Tibial nerve (tissue), 4 donors: Measurements from ENCODE around the gene PRAF2. TPM values are rescaled to one million over a fixed set of nuclear protein-coding genes. Genes with fewer than 3 reads are reported as not detected.

ENCODE experiments used
- DNase-seq, 2 donors: peaks; one replicate each; pipeline ENCODE4 v3.0.0-alpha.2; 2019; ENCODE audit warnings: low spot score in 2 of 2
- H3K27ac ChIP-seq, 4 donors: fragments of 200-600 bp; sonication (generic) in 3 of 4; one replicate each; pipeline ENCODE4 v1.5.1; 2017 to 2019; ENCODE audit warnings: mild to moderate bottlenecking in 1 of 4
- H3K27me3 ChIP-seq, 2 donors: fragments of 200-600 bp; sonication (generic) in 1 of 2; one replicate each; pipeline versions ENCODE4 v1.5.1 to v1.6.0; 2017 to 2019
- H3K36me3 ChIP-seq, 3 donors: fragments of 200-600 bp; sonication (generic); one replicate each; pipeline ENCODE4 v1.5.1; 2018 to 2019
- H3K4me1 ChIP-seq, 4 donors: fragments of 200-600 bp; sonication (generic) in 3 of 4; one replicate each; pipeline ENCODE4 v1.5.1; 2017 to 2019
- H3K4me3 ChIP-seq, 4 donors: fragments of 200-600 bp; sonication (generic) in 3 of 4; one replicate each; pipeline ENCODE4 v1.5.1; 2017 to 2019; ENCODE audit warnings: mild to moderate bottlenecking in 1 of 4, moderate library complexity in 1 of 4
- H3K9me3 ChIP-seq, 4 donors: fragments of 200-600 bp; sonication (generic) in 3 of 4; one replicate each; pipeline ENCODE4 v1.5.1; 2017 to 2019
- EP300 ChIP-seq, 2 donors: sonication (generic); formaldehyde crosslinking; IDR thresholded peaks; one replicate each; pipeline ENCODE4 v1.6.1; 2017; ENCODE audit warnings: antibody characterized with exemption in 2 of 2, mild to moderate bottlenecking in 1 of 2
- POLR2A ChIP-seq, 2 donors: fragments of 450-650 bp; IDR thresholded peaks; one replicate each; pipeline ENCODE4 v1.6.1; 2017; ENCODE audit warnings: antibody characterized with exemption in 2 of 2, mild to moderate bottlenecking in 2 of 2, moderate library complexity in 2 of 2
- WGBS, 2 donors: methylation state at CpG; one replicate each; pipeline ENCODE4 v1.1.5; 2018; 5-methylcytosine and 5-hydroxymethylcytosine counted together
- total RNA-seq, 4 donors: library from RNA; depleted of rRNA; stranded (reverse); fragments of >200 nt; gene quantifications; one replicate each; pipeline ENCODE4 v1.1.0, GENCODE V29; 2016
- TF ChIP-seq, protein P1 (sequence below), 5 experiments: fragments of 200-600 bp in 3 of 5; fragments of 450-650 bp in 2 of 5; sonication (generic) in 3 of 5; IDR thresholded peaks; one replicate each; pipeline ENCODE4 v1.5.1; 2016 to 2019; ENCODE audit warnings: antibody characterized with exemption in 5 of 5, mild to moderate bottlenecking in 3 of 5, moderate library complexity in 2 of 5

Gene PRAF2
- total RNA-seq, 4 donors from 2014 or later: 16.5 to 28.8 (median 19.9) TPM

- H3K36me3 ChIP-seq: peaks cover 0 to 35% (median 0%) of the 10 kb centered on the region in 3 donors
- H3K4me1 ChIP-seq: no peaks in the 10 kb centered on the region
- TF ChIP-seq EP300 (IDR thresholded peaks at IDR 0.05) (no peak), POLR2A (IDR thresholded peaks at IDR 0.05) (no peak)
- TF ChIP-seq, protein P1, sequence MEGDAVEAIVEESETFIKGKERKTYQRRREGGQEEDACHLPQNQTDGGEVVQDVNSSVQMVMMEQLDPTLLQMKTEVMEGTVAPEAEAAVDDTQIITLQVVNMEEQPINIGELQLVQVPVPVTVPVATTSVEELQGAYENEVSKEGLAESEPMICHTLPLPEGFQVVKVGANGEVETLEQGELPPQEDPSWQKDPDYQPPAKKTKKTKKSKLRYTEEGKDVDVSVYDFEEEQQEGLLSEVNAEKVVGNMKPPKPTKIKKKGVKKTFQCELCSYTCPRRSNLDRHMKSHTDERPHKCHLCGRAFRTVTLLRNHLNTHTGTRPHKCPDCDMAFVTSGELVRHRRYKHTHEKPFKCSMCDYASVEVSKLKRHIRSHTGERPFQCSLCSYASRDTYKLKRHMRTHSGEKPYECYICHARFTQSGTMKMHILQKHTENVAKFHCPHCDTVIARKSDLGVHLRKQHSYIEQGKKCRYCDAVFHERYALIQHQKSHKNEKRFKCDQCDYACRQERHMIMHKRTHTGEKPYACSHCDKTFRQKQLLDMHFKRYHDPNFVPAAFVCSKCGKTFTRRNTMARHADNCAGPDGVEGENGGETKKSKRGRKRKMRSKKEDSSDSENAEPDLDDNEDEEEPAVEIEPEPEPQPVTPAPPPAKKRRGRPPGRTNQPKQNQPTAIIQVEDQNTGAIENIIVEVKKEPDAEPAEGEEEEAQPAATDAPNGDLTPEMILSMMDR (IDR thresholded peaks at IDR 0.05): no peak
- no peak overlapping the region for H3K27ac ChIP-seq
- DNase-seq: no peak
- 86 to 87% methylated on average over 8 of the region's 9 CpGs for WGBS, 2 donors
- H3K4me3 ChIP-seq: no peak overlapping the region
- H3K9me3 ChIP-seq: no peaks in the 10 kb centered on the region
- H3K27me3 ChIP-seq: no peaks in the 10 kb centered on the region
Observed at GRCh38 chrX:49066690-49067089, 7.1 kb downstream of the PRAF2 start.

- Histone ChIP-seq H3K27me3 (no peaks in the 10 kb centered on the region), H3K4me1 (no peaks in the 10 kb centered on the region), H3K36me3 (peaks cover 0 to 35% (median 0%) of the 10 kb centered on the region in 3 donors), H3K4me3 (no peak overlapping the region), H3K27ac (no peak overlapping the region), H3K9me3 (no peaks in the 10 kb centered on the region)
- TF ChIP-seq POLR2A (IDR thresholded peaks at IDR 0.05) (no peak), EP300 (IDR thresholded peaks at IDR 0.05) (no peak)
- TF ChIP-seq, protein P1 (IDR thresholded peaks at IDR 0.05): no peak
- no peak for DNase-seq
- 72 to 83% methylated on average over 2 of the region's 2 CpGs for WGBS, 2 donors
Observed at GRCh38 chrX:49066278-49066677, 7.5 kb downstream of the PRAF2 start.

DNA sequence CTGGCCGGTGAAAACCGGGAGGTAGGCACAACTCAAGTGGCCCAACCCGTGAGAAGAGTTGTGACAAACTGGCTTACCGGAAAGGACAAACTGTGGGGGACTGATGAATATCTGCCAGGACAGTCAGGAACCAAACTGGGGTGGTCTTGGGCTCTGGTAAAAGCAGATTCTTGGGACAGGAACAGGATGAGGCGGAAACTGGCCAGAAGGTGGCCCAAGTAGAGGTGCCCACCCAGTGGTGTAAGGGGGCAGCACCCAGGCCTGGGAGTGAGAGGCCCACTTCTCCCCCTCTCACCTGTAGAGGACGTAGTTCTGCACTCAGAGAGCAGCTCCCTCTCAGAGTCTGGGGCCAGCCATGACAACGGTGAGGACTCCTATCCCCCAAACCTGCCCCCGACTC lies 9.1 kb downstream of the PRAF2 start:
- no peak overlapping the region for H3K27ac ChIP-seq
- TF ChIP-seq POLR2A (IDR thresholded peaks at IDR 0.05): no peak
- TF ChIP-seq, protein P1 (IDR thresholded peaks at IDR 0.05): no peak
- no peak for TF ChIP-seq EP300 (IDR thresholded peaks at IDR 0.05)
- H3K4me3 ChIP-seq: no peak overlapping the region
- H3K4me1 ChIP-seq: no peaks in the 10 kb centered on the region
- H3K9me3 ChIP-seq: no peaks in the 10 kb centered on the region
- WGBS, 2 donors: 84 to 90% methylated on average over 6 to 8 of the region's 8 CpGs
- no peaks in the 10 kb centered on the region for H3K27me3 ChIP-seq
- no peak for DNase-seq
- peaks cover 0 to 35% (median 0%) of the 10 kb centered on the region in 3 donors for H3K36me3 ChIP-seq

DNA sequence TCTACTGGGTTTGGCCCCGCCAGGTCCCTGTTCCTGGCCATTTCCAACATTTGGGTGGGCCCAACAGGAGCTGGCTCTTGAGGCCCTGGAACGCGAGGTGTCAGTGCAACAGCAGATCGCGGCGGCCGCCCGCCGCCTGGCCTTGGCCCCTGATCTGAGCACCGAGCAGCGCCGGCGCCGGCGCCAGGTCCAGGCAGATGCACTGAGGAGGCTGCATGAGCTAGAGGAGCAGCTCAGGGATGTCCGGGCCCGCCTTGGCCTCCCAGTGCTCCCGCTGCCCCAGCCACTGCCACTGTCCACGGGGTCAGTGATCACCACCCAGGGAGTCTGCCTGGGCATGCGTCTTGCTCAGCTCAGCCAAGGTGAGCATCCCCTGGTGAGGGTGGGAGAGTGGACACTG lies 9.5 kb downstream of the PRAF2 start:
- H3K4me3 ChIP-seq: no peak overlapping the region
- TF ChIP-seq EP300 (IDR thresholded peaks at IDR 0.05): no peak
- no peaks in the 10 kb centered on the region for H3K4me1 ChIP-seq
- no peak for DNase-seq
- no peaks in the 10 kb centered on the region for H3K27me3 ChIP-seq
- H3K27ac ChIP-seq: no peak overlapping the region
- H3K9me3 ChIP-seq: no peaks in the 10 kb centered on the region
- peaks cover 0 to 35% (median 0%) of the 10 kb centered on the region in 3 donors for H3K36me3 ChIP-seq
- 91% methylated on average over 19 of the region's 20 CpGs; no CpG with 5 or more reads in 1 of the 2 donors for WGBS, 2 donors

- H3K4me1 ChIP-seq: no peaks in the 10 kb centered on the region
- H3K4me3 ChIP-seq: no peak overlapping the region
- TF ChIP-seq EP300 (IDR thresholded peaks at IDR 0.05) (no peak), POLR2A (IDR thresholded peaks at IDR 0.05) (no peak)
- TF ChIP-seq, protein P1 (IDR thresholded peaks at IDR 0.05): no peak
- peaks cover 0 to 35% (median 0%) of the 10 kb centered on the region in 3 donors for H3K36me3 ChIP-seq
- no peak for DNase-seq
- WGBS, 2 donors: 91 to 96% methylated on average over 7 to 9 of the region's 9 CpGs
- H3K27ac ChIP-seq: no peak overlapping the region
- H3K9me3 ChIP-seq: no peaks in the 10 kb centered on the region
- H3K27me3 ChIP-seq: no peaks in the 10 kb centered on the region
Observed at GRCh38 chrX:49063715-49064114, 10.1 kb downstream of the PRAF2 start.

- Histone ChIP-seq H3K4me3 (no peak overlapping the region), H3K27ac (no peak overlapping the region), H3K27me3 (no peaks in the 10 kb centered on the region), H3K36me3 (peaks cover 0 to 25% (median 0%) of the 10 kb centered on the region in 3 donors), H3K9me3 (no peaks in the 10 kb centered on the region), H3K4me1 (no peaks in the 10 kb centered on the region)
- TF ChIP-seq, protein P1 (IDR thresholded peaks at IDR 0.05): no peak
- TF ChIP-seq POLR2A (IDR thresholded peaks at IDR 0.05) (no peak), EP300 (IDR thresholded peaks at IDR 0.05) (no peak)
- no peak for DNase-seq
- 76% methylated on average over 8 to 10 of the region's 10 CpGs for WGBS, 2 donors
Observed at GRCh38 chrX:49061916-49062315, 11.9 kb downstream of the PRAF2 start.
